SK-N-SH treated with all-trans-retinoic acid at 6 μM for 48 hours (cell line): ENCODE results near the gene TLCD1.

Experiments used
- ATAC-seq: fragments of 200-7000 bp; cut with Tn5 transposase; 3 replicates; pipeline ENCODE4 v1.9.1; 2020; ENCODE audit warnings: mild to moderate bottlenecking, moderate library complexity
- ARNTL ChIP-seq: fragments of 450-650 bp; formaldehyde crosslinking; IDR thresholded peaks from 2 replicates; pipeline ENCODE4 v1.5.0; 2020; ENCODE audit warnings: low read depth, mild to moderate bottlenecking, moderate library complexity, borderline replicate concordance
- BACH2 ChIP-seq: fragments of 250-450 bp; sonication (Bioruptor Pico); IDR thresholded peaks from 2 replicates; pipeline ENCODE4 v1.9.0; 2021; ENCODE audit warnings: mild to moderate bottlenecking, borderline replicate concordance
- CREB5 ChIP-seq: fragments of 250-450 bp; sonication (Bioruptor Pico); IDR thresholded peaks from 2 replicates; pipeline ENCODE4 v1.5.1; 2020; ENCODE audit warnings: low read depth, mild to moderate bottlenecking, moderate library complexity
- ESRRG ChIP-seq: fragments of 250-450 bp; sonication (Bioruptor Pico); IDR thresholded peaks from 2 replicates; pipeline ENCODE4 v1.6.1; 2021; ENCODE audit warnings: mild to moderate bottlenecking
- ISL1 ChIP-seq: fragments of 250-450 bp; sonication (Bioruptor Pico); IDR thresholded peaks from 2 replicates; pipeline ENCODE4 v2.1.2; 2022; ENCODE audit warnings: mild to moderate bottlenecking, moderate library complexity
- OSR1 ChIP-seq: fragments of 250-450 bp; sonication (Bioruptor Pico); IDR thresholded peaks from 2 replicates; pipeline ENCODE4 v1.8.0; 2022; ENCODE audit warnings: moderate library complexity, mild to moderate bottlenecking, inconsistent platforms
- PPARA ChIP-seq: fragments of 250-450 bp; sonication (Bioruptor Pico); IDR thresholded peaks from 2 replicates; pipeline ENCODE4 v1.5.0; 2020; ENCODE audit warnings: mild to moderate bottlenecking, borderline replicate concordance
- SNAI2 ChIP-seq: fragments of 250-450 bp; sonication (Bioruptor Pico); IDR thresholded peaks from 2 replicates; pipeline ENCODE4 v1.5.0; 2020; ENCODE audit warnings: mild to moderate bottlenecking, moderate library complexity
- TOX ChIP-seq: fragments of 250-450 bp; sonication (Bioruptor Pico); IDR thresholded peaks from 2 replicates; pipeline ENCODE4 v1.8.0; 2021; ENCODE audit warnings: mild to moderate bottlenecking, moderate library complexity, borderline replicate concordance
- TSHZ2 ChIP-seq: fragments of 250-450 bp; sonication (Bioruptor Pico); IDR thresholded peaks from 2 replicates; pipeline ENCODE4 v1.5.0; 2020; ENCODE audit warnings: mild to moderate bottlenecking, moderate library complexity
- ZC3H10 ChIP-seq: fragments of 250-450 bp; sonication (Bioruptor Pico); IDR thresholded peaks from 2 replicates; pipeline ENCODE4 v1.5.1; 2021; ENCODE audit warnings: mild to moderate bottlenecking, moderate library complexity
- ZFP3 ChIP-seq: fragments of 250-450 bp; sonication (Bioruptor Pico); IDR thresholded peaks from 2 replicates; pipeline ENCODE4 v1.5.0; 2020; ENCODE audit warnings: mild to moderate bottlenecking, moderate library complexity
- ZFP30 ChIP-seq: fragments of 450-650 bp; formaldehyde crosslinking; IDR thresholded peaks from 2 replicates; pipeline ENCODE4 v1.5.0; 2022; ENCODE audit warnings: mild to moderate bottlenecking, moderate library complexity
- ZNF565 ChIP-seq: fragments of 450-650 bp; formaldehyde crosslinking; conservative IDR thresholded peaks from 2 replicates; pipeline ENCODE4 v1.5.0; 2020; ENCODE audit warnings: low read depth, mild to moderate bottlenecking, moderate library complexity
- TF ChIP-seq, protein P1 (sequence below): fragments of 250-450 bp; sonication (Bioruptor Pico); IDR thresholded peaks from 2 replicates; pipeline ENCODE4 v1.8.0; 2020; ENCODE audit warnings: mild to moderate bottlenecking, moderate library complexity, borderline replicate concordance

TLCD1 gene

DNA sequence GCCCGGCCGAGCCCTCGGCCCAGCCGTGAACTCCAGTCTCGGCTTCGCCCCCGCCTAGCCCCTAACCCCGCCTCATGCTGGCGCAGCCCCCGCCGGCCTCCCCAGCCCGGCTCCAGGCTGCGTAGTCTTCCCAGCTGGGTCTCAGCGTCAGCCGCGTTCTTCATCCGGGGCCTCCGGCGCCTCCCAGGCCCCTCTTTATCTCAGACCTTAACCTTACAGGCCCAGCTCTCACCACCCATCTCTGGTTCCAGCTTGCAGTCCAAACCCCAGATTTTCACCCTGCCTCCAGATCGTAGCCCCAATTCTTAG, 14.4 kb downstream of the TLCD1 start, which contains the start of gene PROCA1 (continued):
- TF ChIP-seq, protein P1, sequence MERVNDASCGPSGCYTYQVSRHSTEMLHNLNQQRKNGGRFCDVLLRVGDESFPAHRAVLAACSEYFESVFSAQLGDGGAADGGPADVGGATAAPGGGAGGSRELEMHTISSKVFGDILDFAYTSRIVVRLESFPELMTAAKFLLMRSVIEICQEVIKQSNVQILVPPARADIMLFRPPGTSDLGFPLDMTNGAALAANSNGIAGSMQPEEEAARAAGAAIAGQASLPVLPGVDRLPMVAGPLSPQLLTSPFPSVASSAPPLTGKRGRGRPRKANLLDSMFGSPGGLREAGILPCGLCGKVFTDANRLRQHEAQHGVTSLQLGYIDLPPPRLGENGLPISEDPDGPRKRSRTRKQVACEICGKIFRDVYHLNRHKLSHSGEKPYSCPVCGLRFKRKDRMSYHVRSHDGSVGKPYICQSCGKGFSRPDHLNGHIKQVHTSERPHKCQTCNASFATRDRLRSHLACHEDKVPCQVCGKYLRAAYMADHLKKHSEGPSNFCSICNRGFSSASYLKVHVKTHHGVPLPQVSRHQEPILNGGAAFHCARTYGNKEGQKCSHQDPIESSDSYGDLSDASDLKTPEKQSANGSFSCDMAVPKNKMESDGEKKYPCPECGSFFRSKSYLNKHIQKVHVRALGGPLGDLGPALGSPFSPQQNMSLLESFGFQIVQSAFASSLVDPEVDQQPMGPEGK (CRISPR knock-in tag), result no peak
- TF ChIP-seq ZNF565, result no peak

DNA sequence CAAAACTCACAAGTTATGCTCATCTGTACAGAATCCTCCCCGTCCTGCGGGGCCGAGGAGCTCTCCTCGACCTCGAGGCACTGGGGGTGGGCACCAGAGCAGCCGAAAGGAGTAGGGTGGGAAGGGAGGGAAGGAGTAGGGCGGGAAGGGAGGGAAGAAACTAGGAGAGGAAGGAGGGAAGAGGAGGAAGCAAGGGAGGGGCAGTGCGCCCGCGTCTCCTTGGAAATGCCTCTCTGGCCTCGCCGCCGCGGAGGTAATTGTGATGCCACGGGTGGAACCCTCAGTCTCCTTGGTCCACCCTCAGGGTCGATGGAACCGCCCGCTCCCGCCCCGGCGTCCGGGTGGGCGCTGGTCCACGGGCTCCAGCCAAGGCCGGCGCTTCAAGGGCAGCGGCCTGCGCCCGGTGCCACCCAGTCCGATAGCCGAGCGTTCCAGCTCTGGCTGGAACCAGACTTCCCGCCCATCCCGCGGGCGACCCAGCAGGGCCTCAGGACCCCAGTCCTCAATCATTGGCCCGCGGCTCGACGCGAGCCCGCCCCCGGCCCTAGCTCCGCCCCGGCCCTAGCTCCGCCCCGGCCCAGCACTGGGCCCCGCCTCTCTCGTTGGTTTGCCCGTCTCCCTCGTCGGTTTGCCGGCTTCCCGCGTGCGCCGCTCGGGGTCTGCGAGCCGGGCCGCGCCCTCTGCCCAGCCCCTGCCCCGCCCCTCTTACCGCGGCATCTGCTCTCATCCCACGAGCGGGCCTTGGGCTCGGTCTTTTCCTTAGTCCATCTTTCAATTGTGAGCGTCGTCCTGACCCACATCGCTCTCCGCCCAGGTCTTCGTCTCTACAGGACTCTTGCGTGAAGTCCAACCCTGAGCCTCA, 14.9 kb downstream of the TLCD1 start:
- TF ChIP-seq ZFP30 (CRISPR knock-in tag) (no peak), OSR1 (CRISPR knock-in tag) (no peak), TSHZ2 (peak; percentile 33; the same call in 1 of the 2 replicates)
- ATAC-seq, result peak; percentile 96

GRCh38 chr17:28707339-28707720, 18.7 kb downstream of the TLCD1 start:
- no peak for ATAC-seq
- TF ChIP-seq ZFP3 (CRISPR knock-in tag), result no peak

- ATAC-seq, result no peak
- TF ChIP-seq CREB5 (CRISPR knock-in tag) (no peak), ARNTL (CRISPR knock-in tag) (no peak), ISL1 (CRISPR knock-in tag) (no peak), BACH2 (CRISPR knock-in tag) (no peak), SNAI2 (no peak), PPARA (CRISPR knock-in tag) (no peak), ZC3H10 (no peak), TOX (CRISPR knock-in tag) (no peak), ZFP30 (CRISPR knock-in tag) (no peak), OSR1 (CRISPR knock-in tag) (no peak), ESRRG (CRISPR knock-in tag) (no peak), TSHZ2 (no peak)
- TF ChIP-seq, protein P1 (CRISPR knock-in tag), result no peak
These were observed 19.3 kb downstream of the TLCD1 start for GRCh38 chr17:28706471-28707338.
